Natural killer cell (primary cell): ENCODE results near the gene ABCA10. TPM values are rescaled to one million over a fixed set of nuclear protein-coding genes. Genes with fewer than 3 reads are reported as not detected.
"Not testable (repeated sequence)": the region's sequence is repeated elsewhere in the genome, so short reads cannot be mapped to it uniquely, and the experiment has no call there.

ENCODE experiments used
- ATAC-seq, 3 donors: fragments of 150-1000 bp in 2 of 3; fragments of 200-7000 bp in 1 of 3; cut with Tn5 transposase; 1 replicate in 1 of 3; 2 replicates in 2 of 3; pipeline ENCODE4 v1.10.0; 2021; ENCODE audit warnings: mild to moderate bottlenecking in 2 of 3, moderate library complexity in 2 of 3
- DNase-seq, 2 donors: peaks; one replicate each; pipeline versions ENCODE4 v3.0.0 to v3.0.0-alpha.2; 2013 to 2021; ENCODE audit warnings: mixed read lengths in 1 of 2
- H3K27ac ChIP-seq: one replicate; pipeline ENCODE4 v1.5.1; 2013; ENCODE audit warnings: mild to moderate bottlenecking, low read length
- H3K27me3 ChIP-seq: one replicate; pipeline ENCODE4 v1.6.1; 2013; ENCODE audit warnings: low read length; ENCODE audit not compliant: control insufficient read depth, insufficient read depth
- H3K36me3 ChIP-seq: one replicate; pipeline ENCODE4 v1.6.1; 2013; ENCODE audit warnings: low read length; ENCODE audit not compliant: control insufficient read depth, insufficient read depth
- H3K4me1 ChIP-seq: one replicate; pipeline ENCODE4 v1.6.1; 2013; ENCODE audit warnings: low read length; ENCODE audit not compliant: control insufficient read depth, insufficient read depth
- H3K4me3 ChIP-seq: one replicate; pipeline ENCODE4 v1.5.1; 2013; ENCODE audit warnings: low read length
- H3K9me3 ChIP-seq: one replicate; pipeline ENCODE4 v1.6.1; 2013; ENCODE audit warnings: low read length; ENCODE audit not compliant: control insufficient read depth, insufficient read depth
- H3K27ac Mint-ChIP-seq, 2 donors: one replicate each; pipeline ENCODE4 v1.8.0; 2022; ENCODE audit warnings: mild to moderate bottlenecking in 2 of 2, mixed read lengths in 2 of 2, moderate library complexity in 1 of 2
- H3K27me3 Mint-ChIP-seq, 2 donors: one replicate each; pipeline ENCODE4 v1.8.0; 2022; ENCODE audit warnings: low read depth in 2 of 2, mixed read lengths in 2 of 2
- H3K36me3 Mint-ChIP-seq: one replicate; pipeline ENCODE4 v1.8.0; 2022; ENCODE audit warnings: mixed read lengths
- H3K4me1 Mint-ChIP-seq, 2 donors: one replicate each; pipeline ENCODE4 v1.8.0; 2022; ENCODE audit warnings: mixed read lengths in 2 of 2
- H3K4me3 Mint-ChIP-seq: one replicate; pipeline ENCODE4 v1.8.0; 2022; ENCODE audit warnings: mild to moderate bottlenecking, moderate library complexity, mixed read lengths
- H3K9me3 Mint-ChIP-seq, 2 donors: one replicate each; pipeline ENCODE4 v1.8.0; 2022; ENCODE audit warnings: mixed read lengths in 2 of 2
- CTCF ChIP-seq: fragments of 200-600 bp; IDR thresholded peaks from one replicate; pipeline ENCODE4 v1.8.0; 2022; ENCODE audit warnings: antibody characterized with exemption
- WGBS: methylation state at CpG from one replicate; pipeline ENCODE4 v1.1.7; 2013; ENCODE audit warnings: missing lambda C conversion rate; ENCODE audit not compliant: insufficient coverage; 5-methylcytosine and 5-hydroxymethylcytosine counted together
- intact Hi-C: fragments of 100-400 bp; cut with micrococcal nuclease; formaldehyde crosslinking; loops from one replicate; pipeline ENCODE4 v1.14.2; 2022
- total RNA-seq, 4 donors: library from RNA; stranded (reverse); fragments of 120-200 nt in 1 of 4; gene quantifications; one replicate each; pipeline versions ENCODE4 v1.2.3 to v1.2.4, GENCODE V29; 2013 to 2022

ABCA10 gene
- total RNA-seq: 1 to 10 TPM; 2.3 to 3.4 (median 2.7) TPM
- total RNA-seq (2013): 3.3 TPM

GRCh38 chr17:69228576-69228975 is at the start of gene ABCA10:
Gene ABCA10, minus strand, starts transcription at chr17:69228824. Its CDS starts 3,466 bp downstream, at chr17:69225358.
- peaks cover 7 to 13% of the 10 kb centered on the region in 2 donors for H3K4me1 Mint-ChIP-seq
- DNase-seq (no peak), ATAC-seq (no peak)
- no peak within 1 kb of the TSS for H3K4me3 Mint-ChIP-seq
- Histone ChIP-seq H3K27ac (no peak within 1 kb of the TSS), H3K27me3 (no peaks in the 10 kb centered on the region), H3K9me3 (peaks cover 3% of the 10 kb centered on the region), H3K36me3 (no peaks in the 10 kb centered on the region), H3K4me1 (no peaks in the 10 kb centered on the region), H3K4me3 (no peak within 1 kb of the TSS)
- intact Hi-C loops: no loop called here
- H3K27me3 Mint-ChIP-seq: no peaks in the 10 kb centered on the region
- H3K27ac Mint-ChIP-seq: no peak within 1 kb of the TSS
- H3K36me3 Mint-ChIP-seq: peaks cover 11% of the 10 kb centered on the region
- H3K9me3 Mint-ChIP-seq: peaks cover 0 to 11% of the 10 kb centered on the region in 2 donors
- no peak for TF ChIP-seq CTCF
- WGBS: no CpG with 5 or more reads among the region's 1 CpG

- H3K4me1 ChIP-seq, intact Hi-C loops, H3K27ac ChIP-seq, H3K36me3 Mint-ChIP-seq, H3K9me3 ChIP-seq, H3K4me1 Mint-ChIP-seq, DNase-seq, ATAC-seq, H3K27ac Mint-ChIP-seq, H3K9me3 Mint-ChIP-seq, H3K27me3 Mint-ChIP-seq, H3K27me3 ChIP-seq, H3K4me3 ChIP-seq, H3K4me3 Mint-ChIP-seq, H3K36me3 ChIP-seq: not testable (repeated sequence)
- WGBS: 95% methylated on average over 4 of the region's 4 CpGs
Observed at GRCh38 chr17:69276279-69276678, 47.7 kb upstream of the ABCA10 start.

- DNase-seq (no peak), ATAC-seq (no peak)
- Mint-ChIP-seq H3K27ac (no peak overlapping the region), H3K4me3 (no peak overlapping the region), H3K27me3 (no peaks in the 10 kb centered on the region), H3K9me3 (no peaks in the 10 kb centered on the region), H3K36me3 (no peaks in the 10 kb centered on the region), H3K4me1 (no peaks in the 10 kb centered on the region)
- Histone ChIP-seq H3K9me3 (no peaks in the 10 kb centered on the region), H3K27ac (no peak overlapping the region), H3K27me3 (no peaks in the 10 kb centered on the region), H3K4me1 (no peaks in the 10 kb centered on the region), H3K36me3 (peaks cover 2% of the 10 kb centered on the region), H3K4me3 (no peak overlapping the region)
- intact Hi-C loops: no loop called here
- WGBS: 99% methylated on average over 4 of the region's 4 CpGs
- no peak for TF ChIP-seq CTCF
Observed at GRCh38 chr17:69275751-69276150, 47.1 kb upstream of the ABCA10 start.

- no peak overlapping the region for H3K27ac ChIP-seq
- intact Hi-C loops: no loop called here
- H3K27ac Mint-ChIP-seq: no peak overlapping the region
- WGBS: 94% methylated on average over 7 of the region's 7 CpGs
- no peak for DNase-seq
- H3K36me3 ChIP-seq: no peaks in the 10 kb centered on the region
- no peaks in the 10 kb centered on the region for H3K27me3 Mint-ChIP-seq
- no peak for ATAC-seq
- H3K9me3 ChIP-seq: no peaks in the 10 kb centered on the region
- H3K4me3 ChIP-seq: no peak overlapping the region
- no peaks in the 10 kb centered on the region for H3K36me3 Mint-ChIP-seq
- no peaks in the 10 kb centered on the region for H3K4me1 Mint-ChIP-seq
- no peaks in the 10 kb centered on the region for H3K9me3 Mint-ChIP-seq
- TF ChIP-seq CTCF: no peak
- H3K4me1 ChIP-seq: no peaks in the 10 kb centered on the region
- H3K27me3 ChIP-seq: no peaks in the 10 kb centered on the region
- H3K4me3 Mint-ChIP-seq: no peak overlapping the region
Observed at GRCh38 chr17:69271023-69271422, 42.4 kb upstream of the ABCA10 start.
